GM11168 (cell line): Measurements from ENCODE around the gene PMPCA.
"Not testable (repeated sequence)": the region's sequence is repeated elsewhere in the genome, so short reads cannot be mapped to it uniquely, and the experiment has no call there.

Experiments
- in situ Hi-C: fragments of 300-500 bp; cut with MboI; formaldehyde crosslinking; loops from one replicate; pipeline ENCODE4 v1.12.0; 2022; ENCODE audit warnings: low sequenced_read_pairs; ENCODE audit not compliant: unreplicated experiment

The PMPCA gene

DNA sequence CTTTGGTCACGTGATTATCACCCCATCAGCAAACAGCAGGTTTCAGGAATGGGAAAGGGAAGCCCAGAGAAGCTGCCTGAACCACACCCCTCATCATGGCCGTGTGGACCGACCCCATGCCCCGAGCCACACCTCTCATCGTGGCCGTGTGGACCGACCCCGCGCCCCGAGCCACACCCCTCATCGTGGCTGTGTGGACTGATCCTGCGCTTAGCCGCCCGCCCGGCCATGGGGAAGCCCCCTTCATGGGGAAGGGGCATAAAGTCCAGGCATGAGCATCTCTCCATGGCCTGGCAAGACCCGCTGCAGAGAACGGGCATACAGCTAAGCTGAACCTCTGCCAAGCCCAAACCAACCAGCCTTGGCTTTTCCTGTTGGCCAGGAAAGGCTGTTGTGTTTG, 16.9 kb upstream of the PMPCA start:
- in situ Hi-C loops = no loop called here

DNA sequence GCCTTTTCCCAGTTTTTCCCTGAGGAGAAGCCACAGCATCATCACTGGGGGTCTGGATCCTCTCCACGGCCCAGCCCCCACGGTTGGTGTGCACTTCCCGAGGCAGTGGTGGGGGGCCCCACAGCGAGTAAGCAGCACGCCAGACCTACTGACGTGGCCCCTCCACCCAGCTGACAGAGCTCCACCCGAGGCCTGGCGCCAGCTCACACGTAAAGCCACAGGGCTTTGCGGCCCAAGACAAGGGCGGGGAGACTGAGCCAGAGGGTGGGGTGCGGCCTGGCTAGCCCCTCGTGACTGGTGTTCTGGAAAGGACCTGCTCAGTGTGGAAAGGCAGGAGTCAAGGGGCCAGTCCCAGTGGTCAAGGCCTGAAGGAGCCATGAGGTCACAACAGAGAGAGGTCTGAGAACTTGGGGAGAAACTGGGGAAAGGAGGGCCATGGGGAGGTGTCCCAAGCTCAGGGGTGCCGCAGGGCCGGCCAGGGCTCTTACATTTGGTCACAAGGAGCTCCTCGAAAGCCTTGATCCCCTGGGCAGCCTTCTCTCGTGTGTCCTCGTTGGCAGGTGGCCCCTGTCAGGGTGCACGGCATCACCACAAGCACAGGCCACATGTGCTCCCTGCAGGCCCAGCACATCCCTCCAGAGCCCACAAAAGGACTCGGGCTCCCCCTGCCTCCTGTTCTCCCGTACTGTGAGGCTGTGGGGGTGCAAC, 16.0 kb upstream of the PMPCA start:
- in situ Hi-C loops = no loop called here

DNA sequence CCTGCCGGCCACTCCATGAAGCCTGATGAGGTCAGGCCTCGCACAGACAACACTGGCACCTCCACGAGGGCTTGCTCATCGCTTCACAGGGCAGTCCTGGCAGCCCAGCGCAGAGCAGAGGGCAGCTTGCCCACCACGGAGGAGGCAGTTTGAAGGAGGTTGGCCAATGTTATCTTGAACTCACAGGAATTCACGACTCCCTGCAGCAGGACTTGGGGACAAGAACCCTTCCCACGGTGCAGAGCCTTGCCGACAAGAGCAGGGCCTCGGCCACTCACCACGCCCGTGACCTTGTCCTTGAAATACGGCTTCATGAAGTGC, 15.5 kb upstream of the PMPCA start:
- in situ Hi-C loops = no loop called here

DNA sequence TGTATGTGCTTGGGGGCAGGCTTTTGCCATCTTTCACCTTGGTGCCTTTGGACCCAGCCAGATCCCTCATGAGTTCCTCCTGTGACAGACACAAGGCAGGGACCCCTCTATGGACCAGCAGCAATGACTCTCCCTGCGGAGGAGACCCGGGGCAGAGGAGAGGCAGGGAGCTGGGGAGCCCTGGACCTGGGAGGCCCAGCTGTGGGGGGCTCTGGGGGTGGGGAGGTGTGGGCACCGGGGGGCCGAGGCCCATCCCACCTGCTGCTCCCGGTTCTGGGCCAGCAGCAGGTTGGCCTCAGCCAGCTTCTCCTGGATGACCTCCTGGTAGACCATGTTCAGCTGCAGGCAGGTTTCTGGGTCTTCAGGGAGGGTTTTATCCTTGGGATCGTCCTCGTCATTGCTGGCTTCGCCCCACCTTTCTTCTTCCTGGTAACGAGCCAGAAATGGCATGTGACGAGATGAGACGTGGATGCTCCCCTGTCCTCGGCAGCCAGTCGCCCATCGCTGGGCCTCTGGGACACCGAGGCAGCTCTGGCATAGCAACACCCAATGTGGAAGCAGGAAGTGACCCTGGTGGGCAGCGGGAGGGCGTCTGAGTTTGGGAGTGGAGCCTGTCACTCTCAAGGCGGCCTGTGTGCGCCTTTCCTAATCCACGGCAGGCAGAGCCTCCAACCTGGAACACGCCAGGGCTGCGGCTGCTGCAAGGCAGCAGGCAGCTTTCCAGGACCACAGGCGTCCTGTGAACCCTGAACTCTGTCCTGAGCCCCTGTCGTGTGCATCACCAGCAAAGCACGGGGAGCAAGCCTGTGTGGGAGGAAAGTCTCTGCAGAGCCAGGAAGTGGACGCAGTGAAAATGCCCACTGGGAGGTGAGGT, 14.9 kb upstream of the PMPCA start:
- in situ Hi-C loops = no loop called here

DNA sequence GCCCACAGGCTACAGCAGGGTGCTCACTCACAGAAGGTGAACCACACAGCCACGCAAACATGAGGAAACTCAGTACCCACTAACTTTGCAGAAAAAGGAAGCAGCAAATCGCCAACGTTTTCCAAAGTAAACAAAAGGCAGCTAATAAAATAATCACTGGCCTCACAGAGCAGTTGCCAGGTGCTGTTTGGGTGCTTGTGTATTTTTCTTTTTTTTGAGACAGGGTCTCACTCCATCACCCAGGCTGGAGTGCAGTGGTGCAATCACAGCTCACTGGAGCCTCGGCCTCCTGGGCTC, 14.3 kb upstream of the PMPCA start:
- in situ Hi-C loops = no loop called here

DNA sequence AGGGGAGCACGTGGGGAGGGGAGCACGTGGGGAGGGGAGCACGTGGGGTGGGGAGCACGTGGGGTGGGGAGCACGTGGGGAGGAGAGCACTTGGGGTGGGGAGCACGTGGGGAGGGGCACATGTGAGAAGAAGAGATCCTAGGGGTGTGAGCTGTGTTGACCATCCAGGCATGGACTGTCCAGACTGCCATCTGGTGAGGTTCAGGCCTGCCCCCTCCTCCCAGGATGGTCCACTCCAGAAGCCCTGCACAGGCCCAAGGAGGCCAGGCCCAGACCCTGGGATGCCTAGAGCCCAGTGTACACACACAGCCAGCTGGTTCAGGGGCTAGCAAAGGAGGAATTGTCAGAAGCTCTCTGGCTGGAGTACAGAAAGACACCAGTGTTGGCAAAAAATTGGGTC, 12.8 kb upstream of the PMPCA start:
- in situ Hi-C loops = no loop called here

DNA sequence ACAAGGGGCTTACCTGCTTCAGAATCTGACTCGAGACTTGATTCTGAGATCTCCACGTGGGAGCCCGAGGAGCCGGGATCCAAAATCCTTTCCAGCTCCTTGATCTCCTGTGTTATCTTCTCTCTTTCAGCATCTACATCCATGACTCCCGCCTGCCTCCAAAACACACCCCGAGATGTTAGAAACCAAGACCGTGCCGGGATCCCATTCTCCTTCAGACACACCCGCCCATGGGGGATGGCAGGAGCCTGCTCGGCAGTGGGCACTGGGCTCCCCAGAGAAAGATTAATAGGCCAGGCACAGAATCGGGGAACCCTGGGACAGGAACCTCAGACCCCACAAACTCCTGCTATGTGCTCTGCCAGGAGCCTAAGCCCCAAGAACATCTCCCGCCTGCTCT, 12.2 kb upstream of the PMPCA start:
- in situ Hi-C loops = no loop called here

DNA sequence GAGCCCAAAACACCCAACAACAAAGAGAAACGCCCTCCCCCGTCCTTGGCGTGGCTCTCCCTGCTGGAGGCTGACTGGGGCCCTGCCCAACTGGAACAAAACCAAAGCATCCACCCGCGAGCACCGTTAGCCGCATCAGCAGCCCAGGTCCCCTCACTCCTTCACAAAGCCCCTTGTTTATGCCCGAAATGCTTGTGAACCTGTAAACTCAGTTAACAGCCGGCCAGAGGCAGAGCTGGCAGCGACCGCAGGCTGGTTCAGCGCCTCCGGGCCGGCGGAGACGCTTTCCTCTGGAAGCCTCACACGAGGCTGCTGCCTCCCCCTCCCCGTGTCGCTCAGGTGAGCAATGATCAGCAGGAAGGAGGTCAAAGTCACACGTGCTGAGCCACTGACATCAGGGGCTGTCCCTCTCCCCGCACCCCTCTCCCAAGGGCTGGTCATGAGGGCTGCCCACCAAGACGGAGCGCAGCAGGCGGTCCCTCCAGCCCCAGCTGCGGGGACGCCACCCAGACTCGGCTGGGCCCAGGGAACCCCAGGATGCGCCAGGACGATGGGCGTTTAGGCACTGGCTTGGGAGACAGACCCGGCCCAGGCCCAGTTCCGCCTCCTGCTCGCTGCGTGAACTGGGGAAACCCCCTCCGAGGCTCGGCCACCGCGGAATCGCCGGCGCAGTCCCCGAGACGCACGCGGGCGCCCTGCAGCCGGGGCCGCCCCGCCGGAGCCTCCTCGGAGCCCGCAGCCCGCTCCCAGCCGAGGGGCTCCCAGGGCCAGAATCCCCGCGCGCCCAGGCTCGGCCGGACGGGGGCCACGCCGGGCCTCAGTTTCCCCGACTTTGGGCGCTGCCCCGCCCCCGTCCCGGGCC, 11.1 kb upstream of the PMPCA start:
- in situ Hi-C loops = no loop called here

DNA sequence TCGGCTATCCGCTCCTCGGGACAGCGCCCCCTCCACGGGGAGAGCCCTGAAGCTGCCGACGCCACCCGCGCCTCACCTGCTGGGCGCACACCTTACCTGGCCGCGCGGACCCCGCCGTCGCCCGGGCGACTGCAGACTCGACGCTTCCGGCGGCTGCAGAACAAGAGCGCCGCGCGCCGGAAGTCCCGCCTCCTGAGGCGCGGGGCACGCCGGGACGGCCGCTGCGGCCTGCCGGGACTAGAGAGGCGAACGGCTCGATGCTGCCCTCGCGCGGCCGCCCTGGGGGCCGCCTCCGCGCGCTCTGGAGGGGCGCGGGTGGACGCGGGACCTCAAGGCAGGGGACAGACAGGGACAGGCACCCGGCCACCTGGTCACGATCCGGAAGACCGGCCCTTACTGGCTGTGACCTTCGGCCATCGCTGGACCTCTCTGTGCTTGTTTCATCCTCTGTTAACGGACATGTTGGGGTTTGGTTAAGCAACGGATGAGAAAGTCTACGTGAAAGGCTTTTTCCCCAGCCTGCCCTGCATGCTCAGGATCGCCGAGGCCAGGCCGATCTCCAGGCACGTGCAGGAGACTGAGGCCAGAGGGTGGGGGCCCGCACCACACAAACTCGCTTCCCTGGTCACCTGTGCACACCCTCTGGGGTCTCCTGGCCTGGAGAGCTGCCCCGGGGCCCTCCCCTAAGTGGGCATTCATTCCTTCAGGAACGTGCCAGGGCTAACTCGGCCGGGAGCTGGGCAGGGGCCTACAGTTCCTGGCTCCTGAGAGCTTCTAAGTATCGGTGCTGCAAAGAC, 10.2 kb upstream of the PMPCA start, which contains the start of gene SNAPC4:
SNAPC4 (minus strand) TSS at position 133 of the 797 bp plus-strand sequence. CDS start 1,742 bp downstream, outside the sequence.
- in situ Hi-C loops = no loop called here

DNA sequence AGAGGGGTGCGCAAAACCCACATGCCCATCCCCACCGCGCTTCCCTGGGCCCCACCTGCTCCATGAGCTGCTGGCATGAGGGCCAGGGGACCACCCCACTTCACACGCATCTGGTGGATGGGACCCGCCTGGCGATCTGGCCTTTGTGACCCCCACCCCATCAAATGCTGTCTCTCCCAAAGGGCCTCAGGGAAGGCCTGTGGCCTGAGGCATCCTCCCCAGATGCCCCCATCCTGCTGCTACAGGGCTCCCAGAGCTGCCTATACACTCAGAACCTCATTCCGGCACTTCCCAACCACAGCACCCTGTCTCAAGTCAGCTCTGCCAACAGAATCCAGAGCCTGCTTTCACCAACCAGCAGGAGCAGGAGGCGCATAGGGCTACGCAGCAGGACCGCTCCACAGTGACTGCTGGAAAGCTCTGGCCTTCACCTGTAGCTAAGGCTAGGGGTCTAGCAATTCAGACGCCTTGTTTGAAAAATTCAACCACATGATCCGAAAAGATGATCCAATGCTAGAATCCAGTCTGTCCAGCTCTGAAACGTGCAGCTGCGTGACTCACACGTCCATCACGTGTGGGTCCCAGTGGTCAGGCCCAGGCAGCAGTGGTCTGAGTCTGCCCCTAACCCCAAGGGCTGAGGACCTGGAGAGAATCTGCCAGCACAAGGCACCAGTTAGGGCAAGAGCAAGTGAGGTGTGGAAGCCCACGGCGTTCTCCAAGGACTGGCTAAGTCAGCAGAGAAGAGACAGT, 9.1 kb upstream of the PMPCA start:
- in situ Hi-C loops = no loop called here

DNA sequence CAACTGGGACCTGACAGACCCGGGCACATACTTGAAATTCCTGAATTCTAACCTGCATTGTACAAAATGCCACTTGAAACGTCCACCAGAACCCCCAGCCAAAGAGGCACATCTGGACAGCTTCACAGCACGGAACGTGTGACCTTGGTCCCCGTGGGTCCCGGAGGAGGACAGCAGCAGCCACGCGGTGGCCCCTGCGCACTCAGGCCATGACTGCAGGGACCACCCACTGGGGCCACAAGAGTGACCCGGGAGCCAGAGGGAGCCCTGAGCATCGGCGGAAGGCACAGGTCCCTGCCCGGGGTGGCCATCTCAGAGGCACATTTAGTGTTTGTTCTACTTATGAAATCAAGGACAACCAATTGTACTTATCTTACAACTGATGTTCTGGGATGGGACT, 8.4 kb upstream of the PMPCA start:
- in situ Hi-C loops = no loop called here

DNA sequence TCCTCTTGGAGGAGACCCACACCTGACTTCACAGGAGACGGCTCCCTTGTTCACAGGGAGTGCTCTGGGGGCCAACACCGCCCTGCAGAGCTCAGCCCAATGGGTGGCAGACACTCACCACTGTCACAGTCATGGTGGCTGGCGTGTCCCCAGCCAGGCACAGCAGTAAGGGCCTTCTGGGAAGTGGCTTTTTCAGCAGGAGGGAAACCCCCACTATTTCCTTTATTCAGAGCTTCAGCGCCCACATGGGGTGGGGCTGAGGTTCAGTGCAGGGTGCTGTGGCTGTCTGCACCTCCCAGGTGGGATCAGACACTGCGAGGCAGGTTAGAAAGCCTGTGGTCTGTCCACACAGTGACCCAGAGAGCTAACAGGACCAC, 6.9 kb upstream of the PMPCA start:
- in situ Hi-C loops = no loop called here

DNA sequence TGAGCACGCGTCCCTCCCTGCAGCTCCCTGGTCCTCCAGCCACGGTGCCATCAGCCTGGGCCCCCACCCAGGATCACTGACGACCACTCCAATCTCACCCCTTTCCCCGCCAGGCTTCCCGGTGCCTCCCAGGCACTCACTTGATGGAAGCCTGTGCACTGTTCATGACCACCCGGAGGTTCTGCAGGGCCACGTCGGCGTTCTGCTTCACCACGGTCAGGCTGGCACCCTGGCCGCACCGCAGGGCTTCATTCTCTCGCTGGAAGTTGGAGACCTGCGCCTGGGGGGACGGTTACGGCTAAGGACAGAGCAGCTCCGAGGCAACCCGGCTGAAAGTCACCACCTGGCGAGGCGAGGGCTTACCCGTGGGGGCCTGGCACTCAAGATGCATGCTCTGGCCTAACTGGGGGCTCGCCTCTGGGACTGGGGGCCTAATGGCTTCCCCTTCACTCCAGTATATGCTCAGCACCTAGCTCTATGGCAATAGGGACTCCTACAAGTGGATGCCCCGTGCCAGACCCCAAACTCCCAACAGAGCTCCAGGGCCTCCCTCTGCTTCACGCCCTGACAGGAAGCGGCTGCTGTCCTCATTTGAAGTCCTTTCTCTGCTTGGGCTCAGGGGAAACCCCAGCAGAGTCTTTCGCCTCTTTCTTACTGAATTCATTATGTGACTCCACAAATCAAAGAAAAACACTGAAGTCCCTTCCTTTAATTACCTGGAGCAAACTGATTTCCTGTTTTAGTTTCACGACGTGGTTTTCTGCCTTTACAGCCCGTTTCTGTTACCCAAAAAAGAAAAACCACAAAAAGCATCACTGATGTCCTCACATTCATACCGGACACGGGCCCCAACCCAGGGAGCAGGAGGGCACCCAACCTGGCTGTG, 6.3 kb upstream of the PMPCA start:
- in situ Hi-C loops = no loop called here

DNA sequence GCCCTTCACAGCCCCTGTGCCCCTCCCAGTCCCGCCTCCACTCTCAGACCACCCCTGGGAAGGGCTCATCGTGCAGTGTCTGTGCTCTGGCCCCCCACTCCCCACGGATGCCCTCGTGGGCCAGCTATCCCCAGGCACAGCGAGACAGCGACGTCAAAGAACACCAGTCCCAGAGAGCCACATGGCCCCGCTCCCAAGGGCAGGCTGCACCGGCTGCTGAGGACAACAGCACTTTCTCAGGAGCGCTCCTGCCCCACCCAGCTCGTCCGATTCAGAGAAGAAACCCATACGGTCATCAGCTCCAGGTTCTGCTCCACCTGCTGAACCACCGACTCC, 5.7 kb upstream of the PMPCA start:
- in situ Hi-C loops = no loop called here

DNA sequence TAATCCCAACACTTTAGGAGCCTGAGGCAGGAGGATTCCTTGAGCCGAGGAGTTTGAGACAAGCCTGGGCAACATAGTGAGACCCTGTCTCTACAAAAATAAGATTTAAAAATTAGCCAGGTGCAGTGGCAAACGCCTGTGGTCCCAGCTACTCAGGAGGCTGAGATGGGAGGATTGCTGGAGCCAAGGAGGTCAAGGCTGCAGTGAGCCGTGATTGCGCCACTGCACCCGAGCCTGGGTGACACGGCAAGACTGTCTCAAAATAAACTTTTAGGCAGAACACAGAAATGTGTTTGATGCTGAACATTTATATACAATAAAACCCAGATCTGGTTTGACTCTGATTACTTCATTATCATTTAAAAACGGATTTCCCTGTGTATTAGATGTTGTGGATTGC, 5.0 kb upstream of the PMPCA start:
- in situ Hi-C loops = no loop called here

DNA sequence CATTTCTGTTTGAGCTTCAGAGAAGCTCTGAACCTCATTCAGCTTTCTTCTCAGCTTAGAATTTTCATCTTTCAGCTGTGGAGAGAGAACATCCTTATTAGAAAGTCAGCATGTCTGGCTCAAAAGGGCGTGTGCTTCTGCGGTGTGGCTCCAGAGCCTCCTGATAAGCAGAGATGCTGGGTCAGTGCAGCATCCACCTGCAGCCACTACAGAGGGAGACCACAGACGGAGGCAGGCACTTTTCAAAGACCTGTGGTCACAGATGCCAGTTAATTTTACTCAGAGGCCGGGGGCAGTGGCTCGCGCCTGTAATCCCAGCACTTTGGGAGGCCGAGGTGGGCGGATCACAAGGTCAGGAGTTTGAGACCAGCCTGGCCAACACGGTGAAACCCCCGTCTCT, 4.6 kb upstream of the PMPCA start:
- in situ Hi-C loops = not testable (repeated sequence)

DNA sequence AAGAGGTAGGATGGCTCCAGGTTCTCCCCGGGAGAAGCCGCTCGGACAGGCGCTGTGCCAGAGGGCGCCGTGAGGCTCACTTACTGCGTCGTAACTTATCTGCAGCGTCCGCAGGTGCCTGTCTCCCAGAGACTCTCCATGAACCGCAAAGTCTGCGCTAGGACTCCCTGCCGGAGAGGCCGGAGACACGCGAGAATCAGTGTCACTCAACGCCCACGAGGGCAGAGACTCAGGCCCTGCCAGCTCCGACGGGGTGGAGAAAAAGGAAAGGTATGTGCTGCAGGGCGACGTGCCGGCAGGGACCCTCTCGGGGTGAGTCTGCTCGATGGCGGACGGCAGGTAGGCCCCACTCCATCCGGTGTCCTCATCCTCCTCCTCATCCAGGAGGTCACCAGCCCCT, 3.4 kb upstream of the PMPCA start:
- in situ Hi-C loops = not testable (repeated sequence)

DNA sequence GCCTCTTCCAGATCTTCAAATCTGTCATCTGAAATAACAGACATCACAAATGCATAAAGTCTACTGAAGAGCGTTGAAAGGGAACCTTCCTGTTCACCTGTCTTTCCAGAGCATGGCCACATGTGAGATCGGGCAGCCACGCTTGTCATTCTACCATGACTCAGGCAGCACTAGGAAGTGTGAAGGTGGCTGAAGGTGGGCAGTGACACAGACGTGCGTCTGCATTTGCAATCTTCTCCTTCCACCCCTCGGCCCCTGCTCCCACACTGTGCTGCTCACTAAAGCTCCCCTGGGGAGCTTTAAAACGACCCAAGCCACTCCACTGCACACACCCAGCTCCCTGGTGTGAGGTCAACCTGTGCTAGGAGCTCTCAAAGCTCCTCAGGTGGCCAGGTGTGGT, 2.5 kb upstream of the PMPCA start:
- in situ Hi-C loops = no loop called here
